Measurements from ENCODE around the gene NEURL4.

NEURL4 gene

GRCh38 chr17:7290166-7290565 lies 39.0 kb downstream of the NEURL4 start:
- DNase-seq (ENCODE audit: extremely low read depth, insufficient read length) = no peak
- TF ChIP-seq CTCF (IDR thresholded peaks at IDR 0.05; ENCODE audit: insufficient read depth, low read length, poor library complexity, severe bottlenecking) = no peak
- no peak overlapping the region for H3K4me3 ChIP-seq (replicated peaks; ENCODE audit: low read depth, low read length)
- peaks cover 2% of the 10 kb centered on the region; the same call in 1 of the 2 replicates for H3K27me3 ChIP-seq (replicated peaks; ENCODE audit: control insufficient read depth, insufficient read depth, low read length)
- no peaks in the 10 kb centered on the region for H3K36me3 ChIP-seq (ENCODE audit: control insufficient read depth, insufficient read depth, low read length)

DNA sequence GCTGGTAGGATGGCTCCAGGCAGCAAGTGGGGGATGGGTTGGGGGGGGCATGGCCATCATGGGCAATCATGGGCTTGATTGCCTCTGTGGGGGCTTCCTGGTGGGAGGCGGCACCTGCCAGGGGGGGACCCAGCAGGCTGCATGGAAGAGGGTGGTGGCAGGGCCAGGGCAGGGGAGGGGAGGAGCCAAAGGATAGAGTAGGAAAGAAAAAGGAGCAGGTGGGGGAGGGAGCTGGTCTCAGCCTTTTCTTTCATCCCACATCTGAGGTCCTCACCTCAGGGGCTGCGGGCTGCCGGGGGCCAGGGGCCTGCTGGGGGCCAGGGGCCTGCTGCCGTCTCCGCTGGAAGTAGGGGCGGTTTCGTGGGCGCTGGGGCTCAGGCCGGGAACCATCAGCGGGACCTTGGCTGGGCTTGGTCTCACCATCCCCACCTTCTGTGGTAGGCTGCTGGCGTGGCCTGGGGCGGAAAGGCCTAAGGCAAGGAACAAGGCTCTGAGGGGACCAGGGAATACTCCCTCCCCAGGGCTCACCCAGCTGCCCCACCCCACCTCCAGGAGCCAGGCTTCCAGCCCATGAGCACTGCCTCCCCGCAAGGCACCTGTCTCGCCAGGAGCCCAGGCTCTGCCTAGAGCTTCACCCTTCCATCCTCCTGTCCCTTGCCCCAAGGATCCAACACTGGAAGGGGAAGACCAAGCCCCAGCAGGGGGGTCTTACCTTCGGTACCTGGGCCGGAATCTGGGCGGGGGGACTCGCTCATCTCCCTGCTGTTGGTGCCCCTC lies 39.7 kb downstream of the NEURL4 start:
- no peak for TF ChIP-seq CTCF (IDR thresholded peaks at IDR 0.05; ENCODE audit: insufficient read depth, low read length, poor library complexity, severe bottlenecking)
- Histone ChIP-seq H3K27me3 (replicated peaks; ENCODE audit: control insufficient read depth, insufficient read depth, low read length) (peaks cover 2% of the 10 kb centered on the region; the same call in 1 of the 2 replicates), H3K36me3 (ENCODE audit: control insufficient read depth, insufficient read depth, low read length) (no peaks in the 10 kb centered on the region), H3K4me3 (replicated peaks; ENCODE audit: low read depth, low read length) (no peak overlapping the region)
- no peak for DNase-seq (ENCODE audit: extremely low read depth, insufficient read length)

GRCh38 chr17:7285679-7286078 lies 43.5 kb downstream of the NEURL4 start:
- no peak for DNase-seq (ENCODE audit: extremely low read depth, insufficient read length)
- Histone ChIP-seq H3K27me3 (replicated peaks; ENCODE audit: control insufficient read depth, insufficient read depth, low read length) (no peaks in the 10 kb centered on the region; the same call in 1 of the 2 replicates), H3K4me3 (replicated peaks; ENCODE audit: low read depth, low read length) (no peak overlapping the region), H3K36me3 (ENCODE audit: control insufficient read depth, insufficient read depth, low read length) (no peaks in the 10 kb centered on the region)
- TF ChIP-seq CTCF (IDR thresholded peaks at IDR 0.05; ENCODE audit: insufficient read depth, low read length, poor library complexity, severe bottlenecking) = no peak

DNA sequence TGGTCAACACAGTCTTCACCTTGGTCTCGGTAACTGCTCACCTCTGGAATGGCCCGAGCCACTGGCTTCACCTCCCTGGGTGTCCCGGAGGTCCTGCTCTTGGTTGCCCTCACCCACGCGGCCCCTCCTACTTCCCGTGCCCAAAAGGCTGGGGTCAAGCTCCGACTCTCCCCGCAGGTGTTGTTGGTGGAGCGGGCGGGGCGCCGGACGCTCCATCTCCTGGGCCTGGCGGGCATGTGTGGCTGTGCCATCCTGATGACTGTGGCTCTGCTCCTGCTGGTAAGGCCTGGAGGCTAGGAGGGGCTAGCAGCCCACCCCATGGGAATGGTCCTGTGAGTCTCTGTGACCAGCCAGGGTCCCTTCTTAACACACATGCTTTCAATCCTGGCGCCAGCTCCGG lies 44.2 kb downstream of the NEURL4 start:
- TF ChIP-seq CTCF (IDR thresholded peaks at IDR 0.05; ENCODE audit: insufficient read depth, low read length, poor library complexity, severe bottlenecking) = no peak
- H3K27me3 ChIP-seq (replicated peaks; ENCODE audit: control insufficient read depth, insufficient read depth, low read length) = no peaks in the 10 kb centered on the region; the same call in 1 of the 2 replicates

DNA sequence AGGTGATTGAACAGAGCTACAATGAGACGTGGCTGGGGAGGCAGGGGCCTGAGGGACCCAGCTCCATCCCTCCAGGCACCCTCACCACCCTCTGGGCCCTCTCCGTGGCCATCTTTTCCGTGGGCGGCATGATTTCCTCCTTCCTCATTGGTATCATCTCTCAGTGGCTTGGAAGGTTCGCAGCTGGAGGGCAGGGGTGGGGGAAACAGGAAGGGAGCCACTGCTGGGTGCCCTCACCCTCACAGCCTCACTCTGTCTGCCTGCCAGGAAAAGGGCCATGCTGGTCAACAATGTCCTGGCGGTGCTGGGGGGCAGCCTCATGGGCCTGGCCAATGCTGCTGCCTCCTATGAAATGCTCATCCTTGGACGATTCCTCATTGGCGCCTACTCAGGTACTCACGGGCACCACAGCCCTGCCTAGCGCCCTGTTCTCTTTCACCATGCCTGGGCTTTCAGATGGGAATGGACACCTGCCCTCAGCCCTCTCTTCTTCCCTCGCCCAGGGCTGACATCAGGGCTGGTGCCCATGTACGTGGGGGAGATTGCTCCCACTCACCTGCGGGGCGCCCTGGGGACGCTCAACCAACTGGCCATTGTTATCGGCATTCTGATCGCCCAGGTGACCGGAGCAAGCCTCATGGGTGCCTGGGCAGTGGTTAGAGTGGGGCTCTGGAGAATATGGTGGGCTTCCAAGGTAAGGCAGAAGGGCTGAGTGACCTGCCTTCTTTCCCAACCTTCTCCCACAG lies 45.5 kb downstream of the NEURL4 start:
- no peak overlapping the region for H3K4me3 ChIP-seq (replicated peaks; ENCODE audit: low read depth, low read length)
- no peaks in the 10 kb centered on the region for H3K36me3 ChIP-seq (ENCODE audit: control insufficient read depth, insufficient read depth, low read length)
- H3K27me3 ChIP-seq (replicated peaks; ENCODE audit: control insufficient read depth, insufficient read depth, low read length) = no peaks in the 10 kb centered on the region; the same call in 1 of the 2 replicates
- DNase-seq (ENCODE audit: extremely low read depth, insufficient read length) = no peak
- no peak for TF ChIP-seq CTCF (IDR thresholded peaks at IDR 0.05; ENCODE audit: insufficient read depth, low read length, poor library complexity, severe bottlenecking)

More for the DNA sequence above, 44.2 kb downstream of the NEURL4 start:
- Histone ChIP-seq H3K4me3 (replicated peaks; ENCODE audit: low read depth, low read length) (no peak overlapping the region), H3K36me3 (ENCODE audit: control insufficient read depth, insufficient read depth, low read length) (no peaks in the 10 kb centered on the region)
- DNase-seq (ENCODE audit: extremely low read depth, insufficient read length) = no peak

All from GM06990 (cell line).